WTC11 (cell line): ENCODE measurements around the gene MACROD2. TPM values are rescaled to one million over a fixed set of nuclear protein-coding genes. Genes with fewer than 3 reads are reported as not detected.

Source experiments
- ATAC-seq: fragments of 200-7000 bp; cut with Tn5 transposase; 2 replicates; pipeline ENCODE4 v1.10.0; 2021; ENCODE audit warnings: mild to moderate bottlenecking, moderate library complexity
- CTCF ChIA-PET: fragments of 300-600 bp; sonication (Branson Sonifier 250); formaldehyde crosslinking; loops from one replicate; lab custom pipeline; 2021; ENCODE audit warnings: antibody characterized with exemption; lab: Charles Lee
- POLR2A ChIA-PET: fragments of 350-600 bp; sonication (Branson Sonifier 250); formaldehyde crosslinking; loops from one replicate; lab custom pipeline; 2021; ENCODE audit warnings: antibody characterized with exemption; lab: Charles Lee
- DNase-seq: peaks from one replicate; pipeline ENCODE4 v3.0.0; 2021; ENCODE audit warnings: low spot score
- H3K27ac Mint-ChIP-seq: 2 replicates; pipeline ENCODE4 v1.8.0; 2021; ENCODE audit warnings: mixed read lengths
- H3K27me3 Mint-ChIP-seq: 2 replicates; pipeline ENCODE4 v1.8.0; 2021; ENCODE audit warnings: low read depth, mild to moderate bottlenecking, moderate library complexity, mixed read lengths
- H3K36me3 Mint-ChIP-seq: 2 replicates; pipeline ENCODE4 v1.8.0; 2021; ENCODE audit warnings: mixed read lengths
- H3K4me1 Mint-ChIP-seq: 2 replicates; pipeline ENCODE4 v1.8.0; 2022; ENCODE audit warnings: mixed read lengths
- H3K4me3 Mint-ChIP-seq: 2 replicates; pipeline ENCODE4 v1.8.0; 2021; ENCODE audit warnings: mild to moderate bottlenecking, moderate library complexity, mixed read lengths
- H3K9me3 Mint-ChIP-seq: 2 replicates; pipeline ENCODE4 v1.8.0; 2021; ENCODE audit warnings: mixed read lengths
- ARID4B ChIP-seq: sonication (generic); formaldehyde crosslinking; IDR thresholded peaks from 2 replicates; pipeline ENCODE4 v1.8.0; 2023; ENCODE audit warnings: missing genetic modification reagents, mild to moderate bottlenecking, borderline replicate concordance
- ERG ChIP-seq: fragments of 250-450 bp; sonication (Bioruptor Pico); IDR thresholded peaks from 2 replicates; pipeline ENCODE4 v1.8.0; 2021; ENCODE audit warnings: mild to moderate bottlenecking
- FOXJ3 ChIP-seq: sonication (generic); formaldehyde crosslinking; IDR thresholded peaks from 2 replicates; pipeline ENCODE4 v1.9.0; 2021; ENCODE audit warnings: missing genetic modification reagents, mild to moderate bottlenecking, borderline replicate concordance
- FOXK1 ChIP-seq: sonication (generic); formaldehyde crosslinking; IDR thresholded peaks from 2 replicates; pipeline ENCODE4 v1.8.0; 2022; ENCODE audit warnings: mild to moderate bottlenecking, moderate library complexity, missing genetic modification reagents
- JAZF1 ChIP-seq: fragments of 250-450 bp; sonication (Bioruptor Pico); IDR thresholded peaks from 2 replicates; pipeline ENCODE4 v1.9.0; 2021; ENCODE audit warnings: moderate library complexity, mild to moderate bottlenecking, inconsistent platforms
- KAT7 ChIP-seq: sonication (generic); formaldehyde crosslinking; IDR thresholded peaks from 2 replicates; pipeline ENCODE4 v1.8.1; 2023; ENCODE audit warnings: missing genetic modification reagents, mild to moderate bottlenecking, borderline replicate concordance
- MAX ChIP-seq: sonication (generic); formaldehyde crosslinking; IDR thresholded peaks from 2 replicates; pipeline ENCODE4 v1.8.0; 2022; ENCODE audit warnings: mild to moderate bottlenecking, missing genetic modification reagents
- NFATC4 ChIP-seq: fragments of 250-450 bp; sonication (Bioruptor Pico); IDR thresholded peaks from 2 replicates; pipeline ENCODE4 v1.9.0; 2021; ENCODE audit warnings: mild to moderate bottlenecking
- NR1H2 ChIP-seq: sonication (generic); formaldehyde crosslinking; IDR thresholded peaks from 2 replicates; pipeline ENCODE4 v1.9.0; 2021; ENCODE audit warnings: mild to moderate bottlenecking, moderate library complexity, missing genetic modification reagents
- RORB ChIP-seq: fragments of 250-450 bp; sonication (Bioruptor Pico); IDR thresholded peaks from 2 replicates; pipeline ENCODE4 v1.9.0; 2021; ENCODE audit warnings: mild to moderate bottlenecking
- TP53 ChIP-seq: sonication (generic); formaldehyde crosslinking; IDR thresholded peaks from 2 replicates; pipeline ENCODE4 v1.8.1; 2023; ENCODE audit warnings: mild to moderate bottlenecking, missing genetic modification reagents
- ZBTB43 ChIP-seq: sonication (generic); formaldehyde crosslinking; IDR thresholded peaks from 2 replicates; pipeline ENCODE4 v1.8.1; 2023; ENCODE audit warnings: mild to moderate bottlenecking, missing genetic modification reagents
- ZNF232 ChIP-seq: sonication (generic); formaldehyde crosslinking; IDR thresholded peaks from 2 replicates; pipeline ENCODE4 v1.8.0; 2022; ENCODE audit warnings: mild to moderate bottlenecking, missing genetic modification reagents
- ZNF416 ChIP-seq: fragments of 250-450 bp; sonication (Bioruptor Pico); IDR thresholded peaks from 2 replicates; pipeline ENCODE4 v1.9.0; 2021; ENCODE audit warnings: mild to moderate bottlenecking, inconsistent platforms
- total RNA-seq: library from RNA; stranded (reverse); gene quantifications from 3 replicates; pipeline ENCODE4 v1.2.3, GENCODE V29; 2021
- TF ChIP-seq, protein P1 (sequence below): sonication (generic); formaldehyde crosslinking; IDR thresholded peaks from 2 replicates; pipeline ENCODE4 v1.8.0; 2022; ENCODE audit warnings: missing genetic modification reagents
- TF ChIP-seq, protein P2 (sequence below): sonication (generic); formaldehyde crosslinking; IDR thresholded peaks from 2 replicates; pipeline ENCODE4 v1.8.0; 2022; ENCODE audit warnings: mild to moderate bottlenecking, missing genetic modification reagents
- TF ChIP-seq, protein P3 (sequence below): sonication (generic); formaldehyde crosslinking; IDR thresholded peaks from 2 replicates; pipeline ENCODE4 v1.8.0; 2022; ENCODE audit warnings: mild to moderate bottlenecking, missing genetic modification reagents

The MACROD2 gene
- total RNA-seq, 1 experiment from 2014 or later: 4.1 TPM

- TF ChIP-seq, protein P1, sequence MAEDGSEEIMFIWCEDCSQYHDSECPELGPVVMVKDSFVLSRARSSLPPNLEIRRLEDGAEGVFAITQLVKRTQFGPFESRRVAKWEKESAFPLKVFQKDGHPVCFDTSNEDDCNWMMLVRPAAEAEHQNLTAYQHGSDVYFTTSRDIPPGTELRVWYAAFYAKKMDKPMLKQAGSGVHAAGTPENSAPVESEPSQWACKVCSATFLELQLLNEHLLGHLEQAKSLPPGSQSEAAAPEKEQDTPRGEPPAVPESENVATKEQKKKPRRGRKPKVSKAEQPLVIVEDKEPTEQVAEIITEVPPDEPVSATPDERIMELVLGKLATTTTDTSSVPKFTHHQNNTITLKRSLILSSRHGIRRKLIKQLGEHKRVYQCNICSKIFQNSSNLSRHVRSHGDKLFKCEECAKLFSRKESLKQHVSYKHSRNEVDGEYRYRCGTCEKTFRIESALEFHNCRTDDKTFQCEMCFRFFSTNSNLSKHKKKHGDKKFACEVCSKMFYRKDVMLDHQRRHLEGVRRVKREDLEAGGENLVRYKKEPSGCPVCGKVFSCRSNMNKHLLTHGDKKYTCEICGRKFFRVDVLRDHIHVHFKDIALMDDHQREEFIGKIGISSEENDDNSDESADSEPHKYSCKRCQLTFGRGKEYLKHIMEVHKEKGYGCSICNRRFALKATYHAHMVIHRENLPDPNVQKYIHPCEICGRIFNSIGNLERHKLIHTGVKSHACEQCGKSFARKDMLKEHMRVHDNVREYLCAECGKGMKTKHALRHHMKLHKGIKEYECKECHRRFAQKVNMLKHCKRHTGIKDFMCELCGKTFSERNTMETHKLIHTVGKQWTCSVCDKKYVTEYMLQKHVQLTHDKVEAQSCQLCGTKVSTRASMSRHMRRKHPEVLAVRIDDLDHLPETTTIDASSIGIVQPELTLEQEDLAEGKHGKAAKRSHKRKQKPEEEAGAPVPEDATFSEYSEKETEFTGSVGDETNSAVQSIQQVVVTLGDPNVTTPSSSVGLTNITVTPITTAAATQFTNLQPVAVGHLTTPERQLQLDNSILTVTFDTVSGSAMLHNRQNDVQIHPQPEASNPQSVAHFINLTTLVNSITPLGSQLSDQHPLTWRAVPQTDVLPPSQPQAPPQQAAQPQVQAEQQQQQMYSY (CRISPR knock-in tag): no peak
- TF ChIP-seq, all 79 proteins: peak for 0
These were observed 1589.2 kb downstream of the MACROD2 start (continued) for GRCh38 chr20:15584507-15584906.

GRCh38 chr20:15593081-15593480 is 1597.8 kb downstream of the MACROD2 start:
- DNase-seq (no peak), ATAC-seq (no peak)
- Mint-ChIP-seq H3K27ac (no peak overlapping the region), H3K4me3 (no peak overlapping the region), H3K27me3 (no peaks in the 10 kb centered on the region; the same call in 1 of the 2 replicates), H3K4me1 (no peaks in the 10 kb centered on the region), H3K9me3 (peaks cover 15% of the 10 kb centered on the region), H3K36me3 (peaks cover 6% of the 10 kb centered on the region)
- POLR2A ChIA-PET: no interaction called here
- TF ChIP-seq RORB (CRISPR knock-in tag) (no peak), ZNF232 (no peak), ZNF416 (CRISPR knock-in tag) (no peak), NFATC4 (no peak), TP53 (CRISPR knock-in tag) (no peak), JAZF1 (CRISPR knock-in tag) (no peak)
- TF ChIP-seq, protein P2, sequence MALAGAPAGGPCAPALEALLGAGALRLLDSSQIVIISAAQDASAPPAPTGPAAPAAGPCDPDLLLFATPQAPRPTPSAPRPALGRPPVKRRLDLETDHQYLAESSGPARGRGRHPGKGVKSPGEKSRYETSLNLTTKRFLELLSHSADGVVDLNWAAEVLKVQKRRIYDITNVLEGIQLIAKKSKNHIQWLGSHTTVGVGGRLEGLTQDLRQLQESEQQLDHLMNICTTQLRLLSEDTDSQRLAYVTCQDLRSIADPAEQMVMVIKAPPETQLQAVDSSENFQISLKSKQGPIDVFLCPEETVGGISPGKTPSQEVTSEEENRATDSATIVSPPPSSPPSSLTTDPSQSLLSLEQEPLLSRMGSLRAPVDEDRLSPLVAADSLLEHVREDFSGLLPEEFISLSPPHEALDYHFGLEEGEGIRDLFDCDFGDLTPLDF (CRISPR knock-in tag): no peak
- CTCF ChIA-PET: no interaction called here

DNA sequence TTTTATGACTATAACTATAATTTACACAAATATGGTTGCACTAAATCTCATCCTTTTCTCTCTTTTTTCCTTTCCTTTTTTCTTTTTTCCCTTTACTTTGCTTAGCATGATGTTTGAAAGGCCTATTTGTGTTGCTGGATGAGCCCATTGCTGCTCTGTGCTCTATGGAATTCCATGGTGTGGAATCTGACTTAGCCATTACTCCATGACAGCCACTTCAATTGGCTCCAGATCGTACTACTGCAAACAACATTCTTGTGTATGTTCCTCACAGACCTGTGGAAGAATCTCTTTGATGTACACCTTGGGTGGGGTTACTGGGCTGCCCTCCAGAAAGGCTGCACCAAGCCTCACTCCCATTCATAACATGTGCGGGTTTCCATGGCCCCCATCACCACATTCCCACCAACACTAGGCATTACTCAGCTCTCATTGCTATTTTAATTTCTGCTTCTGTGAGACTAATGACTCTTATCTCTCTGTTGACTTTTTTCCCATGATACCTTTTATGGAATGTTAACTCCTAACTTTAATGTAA is 1598.9 kb downstream of the MACROD2 start:
- no peaks in the 10 kb centered on the region for H3K4me1 Mint-ChIP-seq
- TF ChIP-seq ERG (CRISPR knock-in tag): no peak
- H3K27me3 Mint-ChIP-seq: no peaks in the 10 kb centered on the region
- DNase-seq: no peak
- no peak overlapping the region for H3K27ac Mint-ChIP-seq
- ChIA-PET CTCF (no interaction called here), POLR2A (no interaction called here)
- no peak for ATAC-seq
- 0 out of 2 replicates have a peak, but pooled peaks cover 6% of the 10 kb centered on the region for H3K9me3 Mint-ChIP-seq
- no peaks in the 10 kb centered on the region for H3K36me3 Mint-ChIP-seq
- no peak overlapping the region for H3K4me3 Mint-ChIP-seq

DNA sequence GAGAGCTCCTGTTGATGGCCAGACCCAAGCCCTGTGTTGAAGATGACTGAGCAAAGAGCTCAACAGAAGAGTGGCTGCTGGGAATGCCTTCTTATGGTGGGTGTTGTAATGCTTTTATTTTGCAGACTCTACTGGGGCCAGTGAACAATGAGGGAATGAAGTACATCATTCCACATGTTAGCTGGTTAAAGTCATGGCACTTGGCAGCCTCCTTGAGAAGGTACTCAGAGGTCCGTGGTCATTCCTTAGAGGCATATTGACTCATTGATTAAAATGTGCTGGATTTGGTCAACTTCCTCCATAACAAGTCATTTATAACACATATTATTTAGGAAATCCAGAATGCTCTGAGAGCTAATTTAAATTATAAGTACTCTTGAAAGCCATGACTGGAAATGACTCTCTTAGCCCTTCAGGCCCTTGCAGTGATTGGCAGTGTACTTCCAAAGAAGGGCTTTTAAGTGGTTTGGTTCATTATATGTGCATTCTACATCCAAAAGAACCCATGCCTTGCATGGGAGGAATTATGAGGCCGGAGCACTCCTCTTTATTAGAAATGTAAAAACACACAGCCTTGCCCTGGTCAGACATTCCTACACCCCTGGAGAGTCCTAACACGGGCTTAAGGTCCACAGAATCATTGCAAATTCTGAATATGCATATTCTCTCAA is 1601.0 kb downstream of the MACROD2 start:
- CTCF ChIA-PET: no interaction called here
- no peak overlapping the region for H3K27ac Mint-ChIP-seq
- H3K27me3 Mint-ChIP-seq: no peaks in the 10 kb centered on the region
- no peak overlapping the region for H3K4me3 Mint-ChIP-seq
- no peaks in the 10 kb centered on the region for H3K36me3 Mint-ChIP-seq
- ATAC-seq (no peak), DNase-seq (no peak)
- no peaks in the 10 kb centered on the region for H3K4me1 Mint-ChIP-seq
- H3K9me3 Mint-ChIP-seq: 0 out of 2 replicates have a peak, but pooled peaks cover 6% of the 10 kb centered on the region
- POLR2A ChIA-PET: no interaction called here
- TF ChIP-seq ZNF232 (no peak), ARID4B (CRISPR knock-in tag) (no peak), KAT7 (CRISPR knock-in tag) (no peak), MAX (CRISPR knock-in tag) (no peak), FOXK1 (CRISPR knock-in tag) (no peak), FOXJ3 (CRISPR knock-in tag) (no peak), NR1H2 (CRISPR knock-in tag) (no peak), ZBTB43 (no peak)
- TF ChIP-seq, protein P3, sequence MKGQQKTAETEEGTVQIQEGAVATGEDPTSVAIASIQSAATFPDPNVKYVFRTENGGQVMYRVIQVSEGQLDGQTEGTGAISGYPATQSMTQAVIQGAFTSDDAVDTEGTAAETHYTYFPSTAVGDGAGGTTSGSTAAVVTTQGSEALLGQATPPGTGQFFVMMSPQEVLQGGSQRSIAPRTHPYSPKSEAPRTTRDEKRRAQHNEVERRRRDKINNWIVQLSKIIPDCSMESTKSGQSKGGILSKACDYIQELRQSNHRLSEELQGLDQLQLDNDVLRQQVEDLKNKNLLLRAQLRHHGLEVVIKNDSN (CRISPR knock-in tag): no peak
